Measurements from ENCODE around the gene PHOX2B. TPM values are rescaled to one million over a fixed set of nuclear protein-coding genes. Genes with fewer than 3 reads are reported as not detected.

The PHOX2B gene
- total RNA-seq, 1 donor from 2014 or later = not detected

DNA sequence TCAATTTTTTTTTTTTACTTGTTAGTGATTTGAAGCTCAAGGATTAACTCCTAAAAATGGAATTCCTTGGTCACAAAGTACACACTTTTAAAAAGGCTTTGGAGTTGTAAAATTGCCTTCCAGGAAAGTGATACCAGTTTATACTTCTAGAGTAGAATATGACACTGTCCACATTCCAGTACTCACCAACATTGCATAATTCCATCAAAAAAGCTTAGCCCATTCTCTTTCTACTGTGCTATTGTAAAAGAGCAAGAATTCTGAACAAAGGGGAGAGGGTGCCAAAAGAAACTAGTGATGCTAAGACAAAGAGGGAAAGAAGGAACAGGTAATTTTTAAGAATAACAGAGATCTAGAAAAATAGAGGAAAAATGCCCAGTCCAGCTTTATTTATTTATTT, 10.4 kb upstream of the PHOX2B start:
- Histone ChIP-seq H3K79me2 (ENCODE audit: insufficient read depth, low read length) (no peaks in the 10 kb centered on the region), H4K20me1 (ENCODE audit: insufficient read depth, low read length) (no peaks in the 10 kb centered on the region), H3K27ac (ENCODE audit: low read depth, low read length) (no peak overlapping the region), H3K4me1 (ENCODE audit: insufficient read depth, low read length) (no peaks in the 10 kb centered on the region), H3K27me3 (ENCODE audit: insufficient read depth, low read length) (peaks cover 17% of the 10 kb centered on the region), H3K36me3 (ENCODE audit: insufficient read depth, low read length) (no peaks in the 10 kb centered on the region), H3K9ac (ENCODE audit: low read length) (no peak overlapping the region), H2AFZ (ENCODE audit: low read depth, low read length) (no peak overlapping the region), H3K9me3 (ENCODE audit: insufficient read depth, low read depth, low read length) (no peaks in the 10 kb centered on the region), H3K4me3 (ENCODE audit: insufficient read depth, low read depth, low read length) (no peak overlapping the region), H3K4me2 (ENCODE audit: low read length) (no peak overlapping the region)
- H3K27me3 Mint-ChIP-seq (ENCODE audit: low read depth, unreplicated experiment) = peaks cover 51% of the 10 kb centered on the region
- H3K4me1 Mint-ChIP-seq (ENCODE audit: low read depth, unreplicated experiment) = peaks cover 4% of the 10 kb centered on the region
- no peaks in the 10 kb centered on the region for H3K36me3 Mint-ChIP-seq (ENCODE audit: low read depth, unreplicated experiment)
- TF ChIP-seq EZH2 (IDR thresholded peaks at IDR 0.05; ENCODE audit: insufficient read depth, low read length) = no peak
- TF ChIP-seq, protein P1, sequence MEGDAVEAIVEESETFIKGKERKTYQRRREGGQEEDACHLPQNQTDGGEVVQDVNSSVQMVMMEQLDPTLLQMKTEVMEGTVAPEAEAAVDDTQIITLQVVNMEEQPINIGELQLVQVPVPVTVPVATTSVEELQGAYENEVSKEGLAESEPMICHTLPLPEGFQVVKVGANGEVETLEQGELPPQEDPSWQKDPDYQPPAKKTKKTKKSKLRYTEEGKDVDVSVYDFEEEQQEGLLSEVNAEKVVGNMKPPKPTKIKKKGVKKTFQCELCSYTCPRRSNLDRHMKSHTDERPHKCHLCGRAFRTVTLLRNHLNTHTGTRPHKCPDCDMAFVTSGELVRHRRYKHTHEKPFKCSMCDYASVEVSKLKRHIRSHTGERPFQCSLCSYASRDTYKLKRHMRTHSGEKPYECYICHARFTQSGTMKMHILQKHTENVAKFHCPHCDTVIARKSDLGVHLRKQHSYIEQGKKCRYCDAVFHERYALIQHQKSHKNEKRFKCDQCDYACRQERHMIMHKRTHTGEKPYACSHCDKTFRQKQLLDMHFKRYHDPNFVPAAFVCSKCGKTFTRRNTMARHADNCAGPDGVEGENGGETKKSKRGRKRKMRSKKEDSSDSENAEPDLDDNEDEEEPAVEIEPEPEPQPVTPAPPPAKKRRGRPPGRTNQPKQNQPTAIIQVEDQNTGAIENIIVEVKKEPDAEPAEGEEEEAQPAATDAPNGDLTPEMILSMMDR (IDR thresholded peaks at IDR 0.05; ENCODE audit: insufficient read depth, low read depth, low read length) = no peak
- H3K9me3 Mint-ChIP-seq (ENCODE audit: unreplicated experiment) = peaks cover 1% of the 10 kb centered on the region
- H3K27ac Mint-ChIP-seq (ENCODE audit: unreplicated experiment) = no peak overlapping the region
- no peak overlapping the region for H3K4me3 Mint-ChIP-seq (ENCODE audit: unreplicated experiment)
- DNase-seq (ENCODE audit: low read depth) (no peak), FAIRE-seq (no peak)

DNA sequence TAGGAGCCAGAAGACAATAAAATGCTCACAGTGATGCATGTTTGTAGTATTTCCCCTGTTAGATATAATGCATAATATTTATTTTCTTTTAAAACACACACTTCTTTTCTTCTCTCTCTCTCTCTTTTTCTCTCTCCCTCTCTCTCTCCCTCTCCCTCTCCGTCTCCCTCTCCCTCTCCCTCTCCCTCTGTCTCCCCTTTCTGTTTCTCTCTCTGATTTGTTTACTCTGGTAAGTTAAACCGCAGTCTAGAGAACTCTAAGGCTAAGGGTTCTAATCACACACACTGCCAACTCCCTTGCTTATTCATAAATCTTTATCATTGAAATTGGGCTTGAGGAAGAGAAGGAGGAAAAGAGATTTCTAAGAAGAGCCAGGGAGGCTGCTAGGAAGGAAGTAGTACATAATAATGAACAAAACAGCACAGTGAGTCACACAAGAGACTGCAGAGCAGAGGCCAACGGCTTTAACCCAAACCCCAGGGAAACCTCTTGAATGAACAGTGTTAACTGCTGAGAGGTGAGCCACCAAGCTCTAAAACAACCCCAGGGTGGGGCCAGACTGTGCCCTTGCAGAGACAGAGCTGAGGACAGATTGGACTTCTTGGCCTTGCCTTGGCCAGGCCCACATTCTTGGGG, 9.1 kb upstream of the PHOX2B start:
- Histone ChIP-seq H3K27ac (ENCODE audit: low read depth, low read length) (no peak overlapping the region), H3K4me3 (ENCODE audit: insufficient read depth, low read depth, low read length) (no peak overlapping the region), H4K20me1 (ENCODE audit: insufficient read depth, low read length) (no peaks in the 10 kb centered on the region), H3K4me1 (ENCODE audit: insufficient read depth, low read length) (no peaks in the 10 kb centered on the region), H3K36me3 (ENCODE audit: insufficient read depth, low read length) (no peaks in the 10 kb centered on the region), H3K4me2 (ENCODE audit: low read length) (no peak overlapping the region), H2AFZ (ENCODE audit: low read depth, low read length) (no peak overlapping the region), H3K27me3 (ENCODE audit: insufficient read depth, low read length) (peaks cover 26% of the 10 kb centered on the region), H3K9me3 (ENCODE audit: insufficient read depth, low read depth, low read length) (no peaks in the 10 kb centered on the region), H3K9ac (ENCODE audit: low read length) (no peak overlapping the region), H3K79me2 (ENCODE audit: insufficient read depth, low read length) (no peaks in the 10 kb centered on the region)
- TF ChIP-seq EZH2 (IDR thresholded peaks at IDR 0.05; ENCODE audit: insufficient read depth, low read length) = no peak
- TF ChIP-seq, protein P1 (IDR thresholded peaks at IDR 0.05; ENCODE audit: insufficient read depth, low read depth, low read length) = no peak
- Mint-ChIP-seq H3K27me3 (ENCODE audit: low read depth, unreplicated experiment) (peaks cover 57% of the 10 kb centered on the region), H3K27ac (ENCODE audit: unreplicated experiment) (no peak overlapping the region), H3K36me3 (ENCODE audit: low read depth, unreplicated experiment) (no peaks in the 10 kb centered on the region), H3K9me3 (ENCODE audit: unreplicated experiment) (peaks cover 4% of the 10 kb centered on the region), H3K4me1 (ENCODE audit: low read depth, unreplicated experiment) (peaks cover 4% of the 10 kb centered on the region), H3K4me3 (ENCODE audit: unreplicated experiment) (no peak overlapping the region)
- DNase-seq (ENCODE audit: low read depth) (no peak), FAIRE-seq (no peak)

DNA sequence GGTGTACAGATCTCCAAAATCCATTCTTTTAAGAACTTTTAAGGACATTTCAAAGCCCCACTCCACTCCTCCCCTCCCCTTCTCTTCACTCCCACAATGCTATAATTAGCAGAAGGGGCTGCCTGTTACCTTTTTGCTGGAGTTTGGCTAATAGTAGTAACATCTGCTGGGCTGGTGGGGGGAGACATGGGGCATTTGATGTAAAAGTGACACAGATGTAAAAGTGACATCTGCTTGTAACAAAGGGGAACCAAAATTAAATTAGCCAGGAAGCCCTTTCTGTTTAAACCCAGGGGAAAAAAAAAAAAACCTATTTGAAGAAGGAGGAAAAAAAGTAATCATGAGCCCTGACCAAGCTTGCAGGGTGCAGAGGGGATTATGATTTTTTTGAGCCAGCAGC, 5.4 kb upstream of the PHOX2B start:
- Mint-ChIP-seq H3K4me3 (ENCODE audit: unreplicated experiment) (no peak overlapping the region), H3K9me3 (ENCODE audit: unreplicated experiment) (peaks cover 16% of the 10 kb centered on the region), H3K27me3 (ENCODE audit: low read depth, unreplicated experiment) (peaks cover 80% of the 10 kb centered on the region), H3K4me1 (ENCODE audit: low read depth, unreplicated experiment) (peaks cover 4% of the 10 kb centered on the region), H3K36me3 (ENCODE audit: low read depth, unreplicated experiment) (no peaks in the 10 kb centered on the region), H3K27ac (ENCODE audit: unreplicated experiment) (no peak overlapping the region)
- Histone ChIP-seq H3K27ac (ENCODE audit: low read depth, low read length) (no peak overlapping the region), H3K79me2 (ENCODE audit: insufficient read depth, low read length) (no peaks in the 10 kb centered on the region), H3K27me3 (ENCODE audit: insufficient read depth, low read length) (peaks cover 63% of the 10 kb centered on the region), H3K4me2 (ENCODE audit: low read length) (no peak overlapping the region), H3K9me3 (ENCODE audit: insufficient read depth, low read depth, low read length) (no peaks in the 10 kb centered on the region), H2AFZ (ENCODE audit: low read depth, low read length) (no peak overlapping the region), H4K20me1 (ENCODE audit: insufficient read depth, low read length) (peaks cover under 1% of the 10 kb centered on the region), H3K4me3 (ENCODE audit: insufficient read depth, low read depth, low read length) (no peak overlapping the region), H3K4me1 (ENCODE audit: insufficient read depth, low read length) (no peaks in the 10 kb centered on the region), H3K36me3 (ENCODE audit: insufficient read depth, low read length) (no peaks in the 10 kb centered on the region), H3K9ac (ENCODE audit: low read length) (no peak overlapping the region)
- FAIRE-seq (no peak), DNase-seq (ENCODE audit: low read depth) (no peak)
- no peak for TF ChIP-seq EZH2 (IDR thresholded peaks at IDR 0.05; ENCODE audit: insufficient read depth, low read length)
- TF ChIP-seq, protein P1 (IDR thresholded peaks at IDR 0.05; ENCODE audit: insufficient read depth, low read depth, low read length) = no peak

All from astrocyte (in vitro differentiated cells and primary cell).